Tibial nerve (tissue), 4 donors: ENCODE data around the gene MPZL1. TPM values are rescaled to one million over a fixed set of nuclear protein-coding genes. Genes with fewer than 3 reads are reported as not detected.

Experiments
- DNase-seq, 2 donors: peaks; one replicate each; pipeline ENCODE4 v3.0.0-alpha.2; 2019; ENCODE audit warnings: low spot score in 2 of 2
- H3K27ac ChIP-seq, 4 donors: fragments of 200-600 bp; sonication (generic) in 3 of 4; one replicate each; pipeline ENCODE4 v1.5.1; 2017 to 2019; ENCODE audit warnings: mild to moderate bottlenecking in 1 of 4
- H3K27me3 ChIP-seq, 2 donors: fragments of 200-600 bp; sonication (generic) in 1 of 2; one replicate each; pipeline versions ENCODE4 v1.5.1 to v1.6.0; 2017 to 2019
- H3K36me3 ChIP-seq, 3 donors: fragments of 200-600 bp; sonication (generic); one replicate each; pipeline ENCODE4 v1.5.1; 2018 to 2019
- H3K4me1 ChIP-seq, 4 donors: fragments of 200-600 bp; sonication (generic) in 3 of 4; one replicate each; pipeline ENCODE4 v1.5.1; 2017 to 2019
- H3K4me3 ChIP-seq, 4 donors: fragments of 200-600 bp; sonication (generic) in 3 of 4; one replicate each; pipeline ENCODE4 v1.5.1; 2017 to 2019; ENCODE audit warnings: mild to moderate bottlenecking in 1 of 4, moderate library complexity in 1 of 4
- H3K9me3 ChIP-seq, 4 donors: fragments of 200-600 bp; sonication (generic) in 3 of 4; one replicate each; pipeline ENCODE4 v1.5.1; 2017 to 2019
- EP300 ChIP-seq, 2 donors: sonication (generic); formaldehyde crosslinking; IDR thresholded peaks; one replicate each; pipeline ENCODE4 v1.6.1; 2017; ENCODE audit warnings: antibody characterized with exemption in 2 of 2, mild to moderate bottlenecking in 1 of 2
- POLR2A ChIP-seq, 2 donors: fragments of 450-650 bp; IDR thresholded peaks; one replicate each; pipeline ENCODE4 v1.6.1; 2017; ENCODE audit warnings: antibody characterized with exemption in 2 of 2, mild to moderate bottlenecking in 2 of 2, moderate library complexity in 2 of 2
- WGBS, 2 donors: methylation state at CpG; one replicate each; pipeline ENCODE4 v1.1.5; 2018; 5-methylcytosine and 5-hydroxymethylcytosine counted together
- total RNA-seq, 4 donors: library from RNA; depleted of rRNA; stranded (reverse); fragments of >200 nt; gene quantifications; one replicate each; pipeline ENCODE4 v1.1.0, GENCODE V29; 2016
- TF ChIP-seq, protein P1 (sequence below), 5 experiments: fragments of 200-600 bp in 3 of 5; fragments of 450-650 bp in 2 of 5; sonication (generic) in 3 of 5; IDR thresholded peaks; one replicate each; pipeline ENCODE4 v1.5.1; 2016 to 2019; ENCODE audit warnings: antibody characterized with exemption in 5 of 5, mild to moderate bottlenecking in 3 of 5, moderate library complexity in 2 of 5

MPZL1 gene
- total RNA-seq, 4 donors from 2014 or later, result 50.1 to 76.0 (median 71.7) TPM

GRCh38 chr1:167757433-167758309 lies 35.9 kb downstream of the MPZL1 start:
- Histone ChIP-seq H3K4me3 (no peak overlapping the region), H3K4me1 (peaks cover 0 to 53% (median 5%) of the 10 kb centered on the region in 4 donors), H3K9me3 (no peaks in the 10 kb centered on the region), H3K36me3 (no peaks in the 10 kb centered on the region), H3K27ac (no peak overlapping the region), H3K27me3 (no peaks in the 10 kb centered on the region)
- 93 to 94% methylated on average over 4 of the region's 4 CpGs for WGBS, 2 donors
- no peak for DNase-seq
- TF ChIP-seq, protein P1, sequence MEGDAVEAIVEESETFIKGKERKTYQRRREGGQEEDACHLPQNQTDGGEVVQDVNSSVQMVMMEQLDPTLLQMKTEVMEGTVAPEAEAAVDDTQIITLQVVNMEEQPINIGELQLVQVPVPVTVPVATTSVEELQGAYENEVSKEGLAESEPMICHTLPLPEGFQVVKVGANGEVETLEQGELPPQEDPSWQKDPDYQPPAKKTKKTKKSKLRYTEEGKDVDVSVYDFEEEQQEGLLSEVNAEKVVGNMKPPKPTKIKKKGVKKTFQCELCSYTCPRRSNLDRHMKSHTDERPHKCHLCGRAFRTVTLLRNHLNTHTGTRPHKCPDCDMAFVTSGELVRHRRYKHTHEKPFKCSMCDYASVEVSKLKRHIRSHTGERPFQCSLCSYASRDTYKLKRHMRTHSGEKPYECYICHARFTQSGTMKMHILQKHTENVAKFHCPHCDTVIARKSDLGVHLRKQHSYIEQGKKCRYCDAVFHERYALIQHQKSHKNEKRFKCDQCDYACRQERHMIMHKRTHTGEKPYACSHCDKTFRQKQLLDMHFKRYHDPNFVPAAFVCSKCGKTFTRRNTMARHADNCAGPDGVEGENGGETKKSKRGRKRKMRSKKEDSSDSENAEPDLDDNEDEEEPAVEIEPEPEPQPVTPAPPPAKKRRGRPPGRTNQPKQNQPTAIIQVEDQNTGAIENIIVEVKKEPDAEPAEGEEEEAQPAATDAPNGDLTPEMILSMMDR (IDR thresholded peaks at IDR 0.05), result no peak
- TF ChIP-seq POLR2A (IDR thresholded peaks at IDR 0.05), result no peak
- TF ChIP-seq EP300 (IDR thresholded peaks at IDR 0.05), result no peak

DNA sequence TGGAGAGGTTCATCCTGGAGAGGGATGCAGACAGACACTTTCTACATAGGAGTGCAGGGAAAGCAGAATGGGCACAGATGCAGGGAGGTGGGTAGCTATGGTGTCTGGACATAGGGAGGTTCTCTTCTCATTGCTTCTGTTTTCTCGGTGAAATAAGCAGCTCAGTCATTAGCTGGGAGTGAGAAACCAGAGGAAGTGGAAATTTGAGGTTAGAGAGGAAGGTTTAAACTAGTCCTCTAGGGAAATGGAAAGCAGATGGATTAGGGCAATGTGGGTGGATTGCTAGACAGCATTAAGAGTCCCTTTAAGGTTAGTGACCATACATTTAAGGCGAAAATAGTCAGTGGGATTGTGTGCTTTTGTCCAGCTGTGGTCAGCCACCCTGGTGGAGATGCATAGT lies 39.6 kb downstream of the MPZL1 start:
- peaks cover 0 to 53% (median 2%) of the 10 kb centered on the region in 4 donors for H3K4me1 ChIP-seq
- no peak overlapping the region for H3K27ac ChIP-seq
- H3K9me3 ChIP-seq, result no peaks in the 10 kb centered on the region
- H3K36me3 ChIP-seq, result peaks cover 0 to 4% (median 0%) of the 10 kb centered on the region in 3 donors
- 39 to 58% methylated on average over 2 of the region's 2 CpGs for WGBS, 2 donors
- no peak for DNase-seq
- no peak overlapping the region for H3K4me3 ChIP-seq
- no peak for TF ChIP-seq POLR2A (IDR thresholded peaks at IDR 0.05)
- TF ChIP-seq, protein P1 (IDR thresholded peaks at IDR 0.05), result no peak
- TF ChIP-seq EP300 (IDR thresholded peaks at IDR 0.05), result no peak
- no peaks in the 10 kb centered on the region for H3K27me3 ChIP-seq

GRCh38 chr1:167762061-167762746 lies 40.4 kb downstream of the MPZL1 start:
- no peak for DNase-seq
- H3K4me1 ChIP-seq, result peaks cover 0 to 45% (median 2%) of the 10 kb centered on the region in 4 donors

GRCh38 chr1:167763525-167764220 lies 41.9 kb downstream of the MPZL1 start:
- Histone ChIP-seq H3K27me3 (no peaks in the 10 kb centered on the region), H3K9me3 (no peaks in the 10 kb centered on the region), H3K27ac (no peak overlapping the region), H3K36me3 (peaks cover 0 to 11% (median 0%) of the 10 kb centered on the region in 3 donors), H3K4me3 (no peak overlapping the region), H3K4me1 (peaks cover 0 to 47% (median 2%) of the 10 kb centered on the region in 4 donors)
- 30% methylated on average over 5 of the region's 5 CpGs for WGBS, 2 donors
- DNase-seq, result no peak
- TF ChIP-seq EP300 (IDR thresholded peaks at IDR 0.05), result peak in 1 of 2 donors; percentile 51
- TF ChIP-seq, protein P1 (IDR thresholded peaks at IDR 0.05), result no peak

More at GRCh38 chr1:167762061-167762746, 40.4 kb downstream of the MPZL1 start:
- TF ChIP-seq EP300 (IDR thresholded peaks at IDR 0.05), result no peak
- no peak for TF ChIP-seq POLR2A (IDR thresholded peaks at IDR 0.05)
- TF ChIP-seq, protein P1 (IDR thresholded peaks at IDR 0.05), result no peak
- Histone ChIP-seq H3K27me3 (no peaks in the 10 kb centered on the region), H3K4me3 (no peak overlapping the region), H3K9me3 (no peaks in the 10 kb centered on the region), H3K36me3 (peaks cover 0 to 7% (median 0%) of the 10 kb centered on the region in 3 donors), H3K27ac (no peak overlapping the region)
- 96% methylated on average over 8 of the region's 8 CpGs for WGBS, 2 donors
